ENCODE results near the gene NR3C2. TPM values are rescaled to one million over a fixed set of nuclear protein-coding genes. Genes with fewer than 3 reads are reported as not detected.

The NR3C2 gene
- total RNA-seq, 2 donors from 2014 or later = 0.44 to 0.82 TPM

GRCh38 chr4:148071009-148071408 lies 371.2 kb downstream of the NR3C2 start:
- no peak overlapping the region for H3K27ac ChIP-seq (ENCODE audit: low read depth, low read length)
- no peak overlapping the region for H3K4me3 Mint-ChIP-seq
- DNase-seq = no peak

GRCh38 chr4:148069895-148070178 lies 372.4 kb downstream of the NR3C2 start:
- no peak for DNase-seq
- TF ChIP-seq CTCF (conservative IDR thresholded peaks at IDR 0.05) = no peak
- Histone ChIP-seq H3K27ac (ENCODE audit: low read depth, low read length) (no peak overlapping the region), H3K4me3 (ENCODE audit: low read length) (no peak overlapping the region), H3K4me1 (ENCODE audit: control insufficient read depth, insufficient read depth, low read length) (peaks cover 10% of the 10 kb centered on the region), H3K9me3 (ENCODE audit: control insufficient read depth, low read length) (peaks cover 16% of the 10 kb centered on the region), H3K9ac (ENCODE audit: extremely low read depth, low read length, poor library complexity, severe bottlenecking) (no peak overlapping the region), H3K27me3 (ENCODE audit: control insufficient read depth, insufficient read depth, low read length, poor library complexity, severe bottlenecking) (no peaks in the 10 kb centered on the region), H3K36me3 (ENCODE audit: control insufficient read depth, insufficient read depth, low read length) (peaks cover 7% of the 10 kb centered on the region)
- H3K36me3 Mint-ChIP-seq (ENCODE audit: low read depth) = peaks cover 26% of the 10 kb centered on the region
- H3K4me3 Mint-ChIP-seq = no peak overlapping the region
- no peaks in the 10 kb centered on the region for H3K27me3 Mint-ChIP-seq (ENCODE audit: insufficient read depth)
- WGBS, 2 experiments (ENCODE audit: insufficient coverage in 1 of 2, insufficient read length in 1 of 2) = 93 to 100% methylated on average over 1 to 3 of the region's 3 CpGs
- H3K9me3 Mint-ChIP-seq = peaks cover 17% of the 10 kb centered on the region
- no peak overlapping the region for H3K27ac Mint-ChIP-seq
- H3K4me1 Mint-ChIP-seq = peaks cover 32% of the 10 kb centered on the region

More at GRCh38 chr4:148071009-148071408, 371.2 kb downstream of the NR3C2 start:
- 83 to 93% methylated on average over 3 to 4 of the region's 4 CpGs for WGBS, 2 experiments (ENCODE audit: insufficient coverage in 1 of 2, insufficient read length in 1 of 2)
- Histone ChIP-seq H3K9me3 (ENCODE audit: control insufficient read depth, low read length) (peaks cover 27% of the 10 kb centered on the region), H3K4me3 (ENCODE audit: low read length) (no peak overlapping the region), H3K36me3 (ENCODE audit: control insufficient read depth, insufficient read depth, low read length) (peaks cover 3% of the 10 kb centered on the region), H3K9ac (ENCODE audit: extremely low read depth, low read length, poor library complexity, severe bottlenecking) (no peak overlapping the region), H3K27me3 (ENCODE audit: control insufficient read depth, insufficient read depth, low read length, poor library complexity, severe bottlenecking) (no peaks in the 10 kb centered on the region), H3K4me1 (ENCODE audit: control insufficient read depth, insufficient read depth, low read length) (peaks cover 10% of the 10 kb centered on the region)
- H3K9me3 Mint-ChIP-seq = peaks cover 28% of the 10 kb centered on the region
- H3K4me1 Mint-ChIP-seq = peaks cover 29% of the 10 kb centered on the region
- H3K27me3 Mint-ChIP-seq (ENCODE audit: insufficient read depth) = no peaks in the 10 kb centered on the region
- no peak for TF ChIP-seq CTCF (conservative IDR thresholded peaks at IDR 0.05)
- H3K27ac Mint-ChIP-seq = no peak overlapping the region
- H3K36me3 Mint-ChIP-seq (ENCODE audit: low read depth) = peaks cover 34% of the 10 kb centered on the region

DNA sequence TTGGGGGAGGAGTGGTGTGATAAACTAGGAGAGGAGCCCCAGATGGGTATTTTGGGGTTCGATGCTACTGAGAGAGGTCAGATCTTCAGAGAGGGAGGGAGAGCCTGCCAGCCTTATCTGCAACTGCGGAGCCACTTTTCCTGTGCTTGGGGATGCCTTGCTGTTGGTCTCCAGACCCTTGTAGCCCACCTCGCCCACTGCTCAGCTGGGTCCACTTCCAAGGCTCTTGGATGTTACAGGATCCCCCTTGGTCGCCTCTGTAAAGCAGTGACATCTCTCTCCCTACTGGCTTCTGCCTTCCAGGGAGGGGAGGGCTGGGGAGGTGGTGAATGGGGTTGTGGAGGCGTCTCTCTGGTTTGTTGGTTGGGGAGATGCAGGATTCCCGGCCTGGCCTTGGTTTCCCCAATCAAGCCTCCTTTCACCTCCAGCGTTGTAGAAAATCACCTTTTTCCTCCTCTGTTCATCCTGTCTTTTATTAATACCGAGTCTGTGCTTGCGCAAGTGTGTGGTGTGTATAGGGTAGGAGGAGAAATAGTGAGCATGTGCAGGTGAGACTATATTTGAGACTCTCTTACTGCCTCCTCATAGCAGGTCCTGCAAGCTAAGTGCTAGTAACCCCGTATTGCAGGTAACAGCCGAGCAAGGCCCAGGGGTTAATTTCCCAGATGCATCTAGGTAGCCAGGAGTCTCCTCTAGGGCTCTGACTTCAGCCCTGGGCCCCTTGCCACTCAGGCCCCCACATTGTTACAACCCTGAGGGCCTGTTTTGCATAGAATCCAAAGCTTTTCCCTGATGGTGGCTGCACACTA lies 372.9 kb downstream of the NR3C2 start:
- Histone ChIP-seq H3K4me1 (ENCODE audit: control insufficient read depth, insufficient read depth, low read length) (peaks cover 10% of the 10 kb centered on the region), H3K27me3 (ENCODE audit: control insufficient read depth, insufficient read depth, low read length, poor library complexity, severe bottlenecking) (no peaks in the 10 kb centered on the region), H3K9me3 (ENCODE audit: control insufficient read depth, low read length) (peaks cover 10% of the 10 kb centered on the region), H3K27ac (ENCODE audit: low read depth, low read length) (no peak overlapping the region), H3K9ac (ENCODE audit: extremely low read depth, low read length, poor library complexity, severe bottlenecking) (no peak overlapping the region), H3K36me3 (ENCODE audit: control insufficient read depth, insufficient read depth, low read length) (peaks cover 7% of the 10 kb centered on the region), H3K4me3 (ENCODE audit: low read length) (no peak overlapping the region)
- DNase-seq = no peak
- no peak overlapping the region for H3K27ac Mint-ChIP-seq
- H3K4me3 Mint-ChIP-seq = no peak overlapping the region
- peaks cover 32% of the 10 kb centered on the region for H3K4me1 Mint-ChIP-seq
- WGBS, 2 experiments (ENCODE audit: insufficient coverage in 1 of 2, insufficient read length in 1 of 2) = 93 to 100% methylated on average over 4 to 10 of the region's 11 CpGs
- H3K36me3 Mint-ChIP-seq (ENCODE audit: low read depth) = peaks cover 20% of the 10 kb centered on the region
- no peaks in the 10 kb centered on the region for H3K27me3 Mint-ChIP-seq (ENCODE audit: insufficient read depth)
- no peak for TF ChIP-seq CTCF (conservative IDR thresholded peaks at IDR 0.05)
- H3K9me3 Mint-ChIP-seq = peaks cover 12% of the 10 kb centered on the region
